Breast epithelium (tissue), 3 donors: ENCODE results near the gene H1-8.

Experiments used
- CTCF ChIP-seq, 3 donors: fragments of 450-650 bp; IDR thresholded peaks; one replicate each; pipeline ENCODE4 v1.5.1; 2016 to 2017; ENCODE audit warnings: antibody characterized with exemption in 3 of 3, mild to moderate bottlenecking in 3 of 3, moderate library complexity in 3 of 3
- POLR2AphosphoS5 ChIP-seq, 3 donors: sonication (generic); formaldehyde crosslinking; IDR thresholded peaks; one replicate each; pipeline ENCODE4 v1.6.1; 2017; ENCODE audit warnings: antibody characterized with exemption in 3 of 3

- no peak for TF ChIP-seq CTCF (IDR thresholded peaks at IDR 0.05)
- no peak for TF ChIP-seq POLR2AphosphoS5 (IDR thresholded peaks at IDR 0.05)
Measured at GRCh38 chr3:129590215-129590614, 47.2 kb downstream of the H1-8 start.
